ENCODE data around the gene OCLN. TPM values are rescaled to one million over a fixed set of nuclear protein-coding genes. Genes with fewer than 3 reads are reported as not detected.
"Not testable (repeated sequence)": the region's sequence is repeated elsewhere in the genome, so short reads cannot be mapped to it uniquely, and the experiment has no call there.

OCLN gene
- total RNA-seq, 1 donor = 4.0 TPM

DNA sequence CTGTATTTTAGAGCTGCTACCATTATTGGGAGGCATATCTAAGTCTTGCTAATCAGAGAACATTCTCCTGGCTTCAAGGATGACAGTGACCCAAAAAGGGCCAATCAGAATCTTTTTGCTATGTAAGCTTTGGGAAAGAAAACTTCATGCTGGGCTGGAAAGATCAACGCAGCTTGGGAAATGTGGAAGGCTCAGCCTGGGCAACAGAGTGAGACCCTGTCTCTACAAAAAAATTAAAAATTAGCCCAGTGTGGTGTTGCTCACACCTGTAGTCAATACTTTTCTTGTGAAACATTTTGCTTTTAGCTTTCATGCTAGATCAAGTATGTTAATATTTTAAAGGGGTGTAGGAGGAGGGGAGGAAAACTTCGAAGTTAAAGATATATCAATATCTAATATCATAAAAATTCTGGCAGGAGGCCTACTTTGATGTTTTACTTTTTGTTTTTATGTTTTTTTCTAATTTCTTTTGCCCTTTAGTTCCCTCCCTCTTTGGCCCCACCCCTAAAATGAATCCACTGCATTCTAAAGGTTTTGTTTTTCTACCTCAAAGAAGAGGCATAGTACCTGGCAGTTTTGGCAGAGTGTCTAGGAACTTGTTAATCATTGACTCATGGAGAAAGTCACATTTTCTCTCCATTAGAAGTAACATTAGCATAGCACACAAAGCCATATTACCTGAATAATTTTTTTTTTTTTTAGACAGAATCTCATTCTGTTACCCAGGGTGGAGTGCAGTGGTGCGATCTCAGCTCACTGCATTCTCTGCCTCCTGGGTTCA, 50.4 kb downstream of the OCLN start:
- DNase-seq (ENCODE audit: insufficient read length, low spot score, missing footprints); H3K9me3 ChIP-seq (ENCODE audit: low read depth, low read length); H3K27ac ChIP-seq (ENCODE audit: low read depth, low read length); H2AFZ ChIP-seq (ENCODE audit: low read length); H3K4me3 ChIP-seq (ENCODE audit: insufficient read depth, low read length); H3K79me2 ChIP-seq (ENCODE audit: insufficient read depth, low read length); H3K27me3 ChIP-seq (ENCODE audit: insufficient read depth, low read length); H3K4me2 ChIP-seq (ENCODE audit: insufficient read depth, low read length); H3K36me3 ChIP-seq (ENCODE audit: insufficient read depth, low read length); H4K20me1 ChIP-seq (ENCODE audit: insufficient read depth, low read length); H3K4me1 ChIP-seq (ENCODE audit: insufficient read depth, low read length): not testable (repeated sequence)

DNA sequence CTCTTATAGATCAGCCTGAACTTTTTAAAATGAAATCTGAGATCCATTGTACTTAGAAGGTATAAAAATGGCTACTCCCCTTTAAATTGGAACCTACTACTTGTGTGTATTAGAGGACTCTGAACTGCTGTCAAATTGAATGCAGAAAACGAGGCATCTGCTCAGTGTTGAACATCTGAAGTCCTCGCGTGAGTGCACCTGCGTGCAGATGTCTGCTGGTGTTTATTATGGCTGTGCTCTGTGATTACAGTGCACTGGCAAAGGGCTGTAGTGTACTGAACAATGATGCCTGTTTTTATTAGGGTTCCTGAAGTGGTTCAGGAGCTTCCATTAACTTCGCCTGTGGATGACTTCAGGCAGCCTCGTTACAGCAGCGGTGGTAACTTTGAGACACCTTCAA, 52.0 kb downstream of the OCLN start:
- H3K9me3 ChIP-seq (ENCODE audit: low read depth, low read length); H3K4me3 ChIP-seq (ENCODE audit: insufficient read depth, low read length); H3K4me1 ChIP-seq (ENCODE audit: insufficient read depth, low read length); H3K27me3 ChIP-seq (ENCODE audit: insufficient read depth, low read length); H3K36me3 ChIP-seq (ENCODE audit: insufficient read depth, low read length); H3K4me2 ChIP-seq (ENCODE audit: insufficient read depth, low read length); H4K20me1 ChIP-seq (ENCODE audit: insufficient read depth, low read length); H3K79me2 ChIP-seq (ENCODE audit: insufficient read depth, low read length); H3K27ac ChIP-seq (ENCODE audit: low read depth, low read length); H2AFZ ChIP-seq (ENCODE audit: low read length); DNase-seq (ENCODE audit: insufficient read length, low spot score, missing footprints): not testable (repeated sequence)

DNA sequence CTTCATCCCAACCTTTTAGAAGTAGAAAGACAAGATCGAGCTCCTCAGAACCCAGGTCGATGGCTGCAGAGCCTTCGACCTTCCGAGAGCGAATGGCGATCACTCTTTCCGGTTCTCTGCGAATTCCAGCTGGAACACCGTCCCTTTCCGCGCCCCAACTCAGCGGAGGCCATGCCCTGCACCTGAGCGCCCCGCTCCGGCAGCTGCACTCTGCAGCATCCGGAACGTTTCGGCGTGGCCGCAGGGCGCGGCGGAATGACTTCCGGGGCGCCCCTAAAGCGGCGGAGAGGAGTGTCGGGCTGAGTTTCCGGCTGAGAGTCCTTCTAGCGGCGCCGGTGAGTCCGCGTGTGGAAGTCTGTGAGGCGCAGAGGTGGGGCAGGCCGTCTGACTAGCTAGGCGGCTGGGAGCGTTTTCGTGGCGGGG, 67.3 kb downstream of the OCLN start, which contains the start of gene GTF2H2C:
Gene GTF2H2C (plus strand): TSS at position 284 of the 423 bp plus-strand sequence. CDS start 4,942 bp downstream, outside the sequence.
- not testable (repeated sequence) for H4K20me1 ChIP-seq (ENCODE audit: insufficient read depth, low read length); H3K27me3 ChIP-seq (ENCODE audit: insufficient read depth, low read length); H3K36me3 ChIP-seq (ENCODE audit: insufficient read depth, low read length); H3K9me3 ChIP-seq (ENCODE audit: low read depth, low read length); H3K4me1 ChIP-seq (ENCODE audit: insufficient read depth, low read length); H3K79me2 ChIP-seq (ENCODE audit: insufficient read depth, low read length); H3K27ac ChIP-seq (ENCODE audit: low read depth, low read length); DNase-seq (ENCODE audit: insufficient read length, low spot score, missing footprints)
- Histone ChIP-seq H2AFZ (ENCODE audit: low read length) (peak within 1 kb of the TSS; percentile 84), H3K4me3 (ENCODE audit: insufficient read depth, low read length) (peak within 1 kb of the TSS; percentile 65), H3K4me2 (ENCODE audit: insufficient read depth, low read length) (peak within 1 kb of the TSS; percentile 71)
- TF ChIP-seq, protein P1, sequence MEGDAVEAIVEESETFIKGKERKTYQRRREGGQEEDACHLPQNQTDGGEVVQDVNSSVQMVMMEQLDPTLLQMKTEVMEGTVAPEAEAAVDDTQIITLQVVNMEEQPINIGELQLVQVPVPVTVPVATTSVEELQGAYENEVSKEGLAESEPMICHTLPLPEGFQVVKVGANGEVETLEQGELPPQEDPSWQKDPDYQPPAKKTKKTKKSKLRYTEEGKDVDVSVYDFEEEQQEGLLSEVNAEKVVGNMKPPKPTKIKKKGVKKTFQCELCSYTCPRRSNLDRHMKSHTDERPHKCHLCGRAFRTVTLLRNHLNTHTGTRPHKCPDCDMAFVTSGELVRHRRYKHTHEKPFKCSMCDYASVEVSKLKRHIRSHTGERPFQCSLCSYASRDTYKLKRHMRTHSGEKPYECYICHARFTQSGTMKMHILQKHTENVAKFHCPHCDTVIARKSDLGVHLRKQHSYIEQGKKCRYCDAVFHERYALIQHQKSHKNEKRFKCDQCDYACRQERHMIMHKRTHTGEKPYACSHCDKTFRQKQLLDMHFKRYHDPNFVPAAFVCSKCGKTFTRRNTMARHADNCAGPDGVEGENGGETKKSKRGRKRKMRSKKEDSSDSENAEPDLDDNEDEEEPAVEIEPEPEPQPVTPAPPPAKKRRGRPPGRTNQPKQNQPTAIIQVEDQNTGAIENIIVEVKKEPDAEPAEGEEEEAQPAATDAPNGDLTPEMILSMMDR (IDR thresholded peaks at IDR 0.05; ENCODE audit: extremely low read depth, low read depth, low read length) = peak; percentile 35

DNA sequence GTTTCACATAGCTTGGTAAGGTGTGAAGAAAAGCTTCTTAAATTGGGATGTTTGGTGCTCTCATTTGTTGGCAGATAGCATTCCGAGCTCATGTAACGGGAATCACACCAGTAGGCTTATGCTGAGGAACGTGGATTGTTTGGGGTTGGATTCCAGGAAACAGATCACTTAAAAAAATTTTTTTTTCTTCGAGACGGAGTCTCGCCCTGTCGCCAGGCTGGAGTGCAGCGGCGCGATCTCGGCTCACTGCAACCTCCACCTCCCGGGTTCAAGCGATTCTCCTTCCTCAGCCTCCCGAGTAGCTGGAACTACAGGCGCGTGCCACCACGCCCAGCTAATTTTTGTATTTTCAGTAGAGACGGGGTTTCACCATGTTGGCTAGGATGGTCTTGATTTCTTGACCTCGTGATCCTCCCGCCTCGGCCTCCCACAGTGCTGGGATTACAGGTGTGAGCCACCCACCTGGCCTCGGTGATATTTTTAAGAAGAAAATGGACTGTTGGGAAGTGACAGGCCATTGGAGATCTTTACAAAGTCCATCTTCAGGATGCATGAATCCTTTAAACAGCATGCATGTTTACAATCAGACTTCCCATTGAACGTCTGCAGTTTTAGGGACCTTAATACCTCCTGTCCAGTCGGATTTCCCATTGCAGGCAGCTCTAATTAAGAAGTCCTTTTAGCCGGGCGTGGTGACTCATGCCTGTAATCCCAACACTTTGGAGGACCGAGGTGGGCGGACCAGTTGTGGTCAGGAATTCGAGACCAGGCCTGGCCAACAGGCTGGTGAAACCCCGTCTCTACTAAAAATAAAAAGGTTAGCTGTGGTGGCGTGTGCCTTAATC, 68.2 kb downstream of the OCLN start:
- peak overlapping the region; percentile 71 for H3K4me2 ChIP-seq (ENCODE audit: insufficient read depth, low read length)
- not testable (repeated sequence) for DNase-seq (ENCODE audit: insufficient read length, low spot score, missing footprints); H3K27me3 ChIP-seq (ENCODE audit: insufficient read depth, low read length)

DNA sequence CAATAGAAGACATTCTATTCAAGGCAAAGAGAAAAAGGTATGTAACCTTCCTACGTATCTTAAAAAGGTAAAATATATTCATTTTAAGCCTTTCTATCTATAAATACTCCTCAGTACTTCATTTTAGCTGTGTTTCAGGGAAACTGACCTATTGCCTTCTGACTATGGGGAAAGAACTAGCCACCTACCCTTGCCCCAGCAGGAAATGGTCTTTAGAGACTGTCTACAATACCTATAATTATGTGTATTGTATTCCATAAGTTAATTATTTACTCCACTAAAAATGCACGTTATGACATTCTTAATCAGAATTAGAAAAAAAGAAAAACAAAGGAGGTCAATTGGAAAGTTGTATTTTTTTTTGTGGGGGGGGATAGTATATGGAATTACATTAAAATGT, 73.6 kb downstream of the OCLN start:
- not testable (repeated sequence) for H3K4me2 ChIP-seq (ENCODE audit: insufficient read depth, low read length); H3K4me1 ChIP-seq (ENCODE audit: insufficient read depth, low read length); H3K4me3 ChIP-seq (ENCODE audit: insufficient read depth, low read length); DNase-seq (ENCODE audit: insufficient read length, low spot score, missing footprints); H3K27me3 ChIP-seq (ENCODE audit: insufficient read depth, low read length); H4K20me1 ChIP-seq (ENCODE audit: insufficient read depth, low read length); H3K9me3 ChIP-seq (ENCODE audit: low read depth, low read length); H3K79me2 ChIP-seq (ENCODE audit: insufficient read depth, low read length); H2AFZ ChIP-seq (ENCODE audit: low read length); H3K36me3 ChIP-seq (ENCODE audit: insufficient read depth, low read length); H3K27ac ChIP-seq (ENCODE audit: low read depth, low read length)

More for the DNA sequence above, 68.2 kb downstream of the OCLN start:
- H3K4me1 ChIP-seq (ENCODE audit: insufficient read depth, low read length); H3K27ac ChIP-seq (ENCODE audit: low read depth, low read length); H3K36me3 ChIP-seq (ENCODE audit: insufficient read depth, low read length); H4K20me1 ChIP-seq (ENCODE audit: insufficient read depth, low read length); H3K9me3 ChIP-seq (ENCODE audit: low read depth, low read length); H2AFZ ChIP-seq (ENCODE audit: low read length); H3K79me2 ChIP-seq (ENCODE audit: insufficient read depth, low read length): not testable (repeated sequence)
- peak overlapping the region; percentile 60 for H3K4me3 ChIP-seq (ENCODE audit: insufficient read depth, low read length)

DNA sequence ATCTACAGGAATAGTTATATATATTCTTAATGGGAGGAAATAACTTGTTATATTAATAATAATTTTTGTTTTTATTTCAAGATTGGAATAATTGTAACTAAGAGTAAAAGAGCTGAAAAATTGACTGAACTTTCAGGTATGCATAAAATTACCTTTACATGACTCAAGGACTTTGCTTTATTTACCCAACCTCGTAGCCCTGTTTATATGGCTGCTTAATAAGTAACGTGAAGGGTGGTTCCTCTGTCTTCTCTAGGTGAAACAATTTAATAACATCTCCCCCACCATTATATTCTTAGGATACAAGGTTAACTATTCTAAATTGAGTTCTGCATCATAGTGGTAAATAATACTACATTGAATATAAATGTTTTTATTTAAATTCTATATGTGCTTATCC, 75.5 kb downstream of the OCLN start:
- H3K79me2 ChIP-seq (ENCODE audit: insufficient read depth, low read length); H3K9me3 ChIP-seq (ENCODE audit: low read depth, low read length); H3K27ac ChIP-seq (ENCODE audit: low read depth, low read length); H3K4me3 ChIP-seq (ENCODE audit: insufficient read depth, low read length); H3K4me2 ChIP-seq (ENCODE audit: insufficient read depth, low read length); H4K20me1 ChIP-seq (ENCODE audit: insufficient read depth, low read length); H3K36me3 ChIP-seq (ENCODE audit: insufficient read depth, low read length); H2AFZ ChIP-seq (ENCODE audit: low read length); DNase-seq (ENCODE audit: insufficient read length, low spot score, missing footprints); H3K27me3 ChIP-seq (ENCODE audit: insufficient read depth, low read length); H3K4me1 ChIP-seq (ENCODE audit: insufficient read depth, low read length): not testable (repeated sequence)

DNA sequence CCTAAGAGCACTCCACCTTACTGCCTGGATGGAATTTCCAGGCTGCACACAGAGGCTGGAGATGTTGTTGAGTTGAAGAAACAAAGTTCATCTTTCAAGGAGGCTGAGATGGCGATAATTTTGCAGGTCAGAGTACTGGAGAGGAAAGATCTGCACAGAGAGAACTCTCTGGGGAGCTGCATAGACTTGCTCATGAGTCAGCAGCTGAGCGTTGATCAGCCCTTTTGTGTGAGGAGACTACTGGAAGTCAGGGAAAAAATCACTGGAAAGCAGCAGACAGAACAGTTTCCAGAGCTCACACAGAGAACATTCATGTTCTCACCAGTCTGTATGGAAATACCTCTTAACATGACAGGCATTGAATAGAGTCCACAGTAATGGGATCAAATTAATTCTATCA, 90.8 kb downstream of the OCLN start:
- not testable (repeated sequence) for H3K9me3 ChIP-seq (ENCODE audit: low read depth, low read length); H3K27me3 ChIP-seq (ENCODE audit: insufficient read depth, low read length); H3K4me1 ChIP-seq (ENCODE audit: insufficient read depth, low read length); H3K27ac ChIP-seq (ENCODE audit: low read depth, low read length); DNase-seq (ENCODE audit: insufficient read length, low spot score, missing footprints); H3K36me3 ChIP-seq (ENCODE audit: insufficient read depth, low read length); H3K4me2 ChIP-seq (ENCODE audit: insufficient read depth, low read length); H3K79me2 ChIP-seq (ENCODE audit: insufficient read depth, low read length); H2AFZ ChIP-seq (ENCODE audit: low read length); H4K20me1 ChIP-seq (ENCODE audit: insufficient read depth, low read length); H3K4me3 ChIP-seq (ENCODE audit: insufficient read depth, low read length)
